ENCODE data around the gene EVA1B.

DNA sequence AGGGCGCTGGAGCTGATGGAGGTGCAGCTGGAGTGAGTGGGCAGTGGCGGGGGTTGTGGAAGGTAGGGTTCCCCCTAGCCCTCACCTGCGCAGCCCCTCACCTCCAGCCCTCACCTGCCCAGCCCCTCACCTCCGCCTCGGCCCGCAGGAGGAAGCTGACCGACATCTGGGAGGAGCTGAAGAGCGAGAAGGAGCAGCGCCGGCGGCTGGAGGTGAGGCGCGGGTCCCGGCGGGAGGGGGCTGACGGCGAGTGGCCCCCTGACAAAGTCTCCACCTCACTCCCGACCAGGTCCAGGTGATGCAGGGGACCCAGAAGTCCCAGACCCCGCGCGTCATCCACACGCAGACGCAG is 2.7 kb downstream of the EVA1B start:
- TF ChIP-seq, protein P1, sequence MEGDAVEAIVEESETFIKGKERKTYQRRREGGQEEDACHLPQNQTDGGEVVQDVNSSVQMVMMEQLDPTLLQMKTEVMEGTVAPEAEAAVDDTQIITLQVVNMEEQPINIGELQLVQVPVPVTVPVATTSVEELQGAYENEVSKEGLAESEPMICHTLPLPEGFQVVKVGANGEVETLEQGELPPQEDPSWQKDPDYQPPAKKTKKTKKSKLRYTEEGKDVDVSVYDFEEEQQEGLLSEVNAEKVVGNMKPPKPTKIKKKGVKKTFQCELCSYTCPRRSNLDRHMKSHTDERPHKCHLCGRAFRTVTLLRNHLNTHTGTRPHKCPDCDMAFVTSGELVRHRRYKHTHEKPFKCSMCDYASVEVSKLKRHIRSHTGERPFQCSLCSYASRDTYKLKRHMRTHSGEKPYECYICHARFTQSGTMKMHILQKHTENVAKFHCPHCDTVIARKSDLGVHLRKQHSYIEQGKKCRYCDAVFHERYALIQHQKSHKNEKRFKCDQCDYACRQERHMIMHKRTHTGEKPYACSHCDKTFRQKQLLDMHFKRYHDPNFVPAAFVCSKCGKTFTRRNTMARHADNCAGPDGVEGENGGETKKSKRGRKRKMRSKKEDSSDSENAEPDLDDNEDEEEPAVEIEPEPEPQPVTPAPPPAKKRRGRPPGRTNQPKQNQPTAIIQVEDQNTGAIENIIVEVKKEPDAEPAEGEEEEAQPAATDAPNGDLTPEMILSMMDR (IDR thresholded peaks at IDR 0.05; ENCODE audit: low read depth, low read length, poor library complexity, severe bottlenecking): no peak
- TF ChIP-seq EZH2phosphoT487 (IDR thresholded peaks at IDR 0.05; ENCODE audit: borderline replicate concordance, low read length): no peak
